ENCODE data around the gene HHIP.
"Not testable (repeated sequence)": the region's sequence is repeated elsewhere in the genome, so short reads cannot be mapped to it uniquely, and the experiment has no call there.

HHIP gene

GRCh38 chr4:144787365-144788258, 141.7 kb downstream of the HHIP start:
- Histone ChIP-seq H3K4me1 (ENCODE audit: control insufficient read depth, insufficient read depth, low read length) (no peaks in the 10 kb centered on the region), H3K36me3 (ENCODE audit: control insufficient read depth, insufficient read depth, low read length) (peaks cover 3% of the 10 kb centered on the region), H3K27me3 (ENCODE audit: control insufficient read depth, insufficient read depth, low read length) (no peaks in the 10 kb centered on the region), H3K4me3 (ENCODE audit: low read depth, low read length) (no peak overlapping the region), H3K9me3 (ENCODE audit: control insufficient read depth, insufficient read depth, low read length) (peaks cover 3% of the 10 kb centered on the region), H3K9ac (ENCODE audit: low read depth, low read length) (no peak overlapping the region)

DNA sequence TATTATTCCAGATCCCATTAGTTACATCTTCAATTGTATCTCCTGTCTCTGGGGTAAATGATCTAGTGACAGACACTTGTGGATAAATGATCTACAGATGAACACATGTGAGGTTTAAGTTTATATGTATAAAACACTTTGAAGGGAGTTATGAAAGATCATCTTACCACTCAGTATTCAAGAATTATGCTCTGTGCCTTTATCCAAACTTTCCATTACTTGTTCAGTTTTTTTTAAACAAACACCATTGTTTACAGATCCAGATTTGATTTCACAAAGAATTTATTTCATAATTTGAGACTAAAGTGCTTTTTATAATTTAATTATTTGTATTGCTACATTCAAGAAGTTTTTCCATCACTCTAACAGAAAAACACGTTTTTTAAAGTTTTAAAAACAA, 142.5 kb downstream of the HHIP start:
- no peaks in the 10 kb centered on the region for H3K27me3 ChIP-seq (ENCODE audit: control insufficient read depth, insufficient read depth, low read length)
- H3K9me3 ChIP-seq (ENCODE audit: control insufficient read depth, insufficient read depth, low read length): peaks cover 3% of the 10 kb centered on the region
- no peak overlapping the region for H3K4me3 ChIP-seq (ENCODE audit: low read depth, low read length)
- H3K9ac ChIP-seq (ENCODE audit: low read depth, low read length): no peak overlapping the region
- peaks cover 3% of the 10 kb centered on the region for H3K36me3 ChIP-seq (ENCODE audit: control insufficient read depth, insufficient read depth, low read length)
- no peaks in the 10 kb centered on the region for H3K4me1 ChIP-seq (ENCODE audit: control insufficient read depth, insufficient read depth, low read length)

DNA sequence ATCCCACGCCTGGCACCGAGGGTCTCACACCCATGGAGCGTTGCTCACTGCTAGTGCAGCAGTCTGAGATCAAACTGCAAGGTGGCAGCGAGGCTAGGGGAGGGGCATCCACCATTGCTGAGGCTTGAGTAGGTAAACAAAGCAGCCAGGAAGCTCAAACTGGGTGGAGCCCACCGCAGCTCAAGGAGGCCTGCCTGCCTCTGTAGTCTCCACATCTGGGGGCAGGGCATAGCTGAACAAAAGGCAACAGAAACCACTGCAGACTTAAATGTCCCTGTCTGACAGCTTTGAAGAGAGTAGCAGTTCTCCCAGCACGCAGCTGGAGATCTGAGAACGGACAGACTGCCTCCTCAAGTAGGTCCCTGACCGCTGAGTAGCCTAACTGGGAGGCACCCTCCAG, 146.0 kb downstream of the HHIP start:
- not testable (repeated sequence) for H3K4me1 ChIP-seq (ENCODE audit: control insufficient read depth, insufficient read depth, low read length); H3K4me3 ChIP-seq (ENCODE audit: low read depth, low read length); H3K9ac ChIP-seq (ENCODE audit: low read depth, low read length); H3K9me3 ChIP-seq (ENCODE audit: control insufficient read depth, insufficient read depth, low read length); H3K36me3 ChIP-seq (ENCODE audit: control insufficient read depth, insufficient read depth, low read length); H3K27me3 ChIP-seq (ENCODE audit: control insufficient read depth, insufficient read depth, low read length)
